ENCODE measurements around the gene C1QTNF8.

DNA sequence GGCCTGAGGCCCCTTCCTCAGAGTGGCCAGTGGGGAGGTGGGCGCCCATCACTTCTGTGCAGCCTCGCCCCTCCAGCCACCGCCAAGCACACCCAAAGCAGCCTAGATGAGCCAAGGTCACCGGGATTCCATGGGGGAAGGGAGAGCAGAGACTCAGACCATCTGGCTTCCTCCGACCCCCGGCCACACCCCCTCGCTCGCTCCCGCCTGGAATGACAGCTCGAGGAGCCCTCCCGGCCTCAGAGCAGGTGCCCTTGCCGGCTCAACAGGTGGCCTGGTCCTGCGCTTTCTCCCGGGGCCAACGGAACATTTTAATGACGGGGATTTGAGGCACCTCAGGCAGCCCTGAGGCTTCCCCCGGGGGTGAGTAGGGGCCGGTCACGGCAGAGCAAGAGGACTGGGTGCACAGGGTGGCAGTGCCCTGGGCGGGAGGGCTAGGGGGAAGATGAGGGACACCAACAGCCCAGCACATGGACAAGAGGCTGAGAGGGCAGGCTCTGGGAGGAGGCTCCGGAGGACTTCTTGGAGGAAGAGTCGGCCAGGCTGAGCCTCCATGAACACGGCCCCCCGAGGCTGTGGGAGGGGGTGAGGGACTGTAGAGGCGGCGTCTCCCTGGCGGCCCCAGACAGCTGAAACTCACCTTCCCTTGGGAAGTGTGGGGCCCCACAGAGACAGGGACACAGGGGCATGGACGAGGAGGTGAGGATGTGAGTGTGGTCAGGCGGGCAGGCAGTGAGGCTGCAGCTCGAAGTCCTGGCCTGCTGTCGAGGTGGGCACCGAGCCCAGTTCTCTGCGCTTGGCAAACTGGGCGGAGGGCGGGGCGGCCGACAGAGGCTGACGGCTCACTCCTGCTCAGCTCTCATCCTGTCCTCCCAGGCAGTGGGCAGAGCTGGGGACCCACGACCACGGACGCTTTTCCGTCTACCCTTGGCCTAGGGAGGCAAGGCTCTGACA is 12.5 kb upstream of the C1QTNF8 start:
- TF ChIP-seq CTCF (IDR thresholded peaks at IDR 0.05; ENCODE audit: borderline replicate concordance, extremely low read depth, low read length, poor library complexity, severe bottlenecking) (no peak), EZH2 (IDR thresholded peaks at IDR 0.05; ENCODE audit: borderline replicate concordance, low read depth, low read length, severe bottlenecking) (no peak)

Data from DND-41 (cell line).